Fibroblast of skin of back (primary cell): ENCODE data around the gene ATOX1. TPM values are rescaled to one million over a fixed set of nuclear protein-coding genes. Genes with fewer than 3 reads are reported as not detected.
"Not testable (repeated sequence)": the region's sequence is repeated elsewhere in the genome, so short reads cannot be mapped to it uniquely, and the experiment has no call there.

Experiments used
- DNase-seq: peaks from one replicate; pipeline ENCODE4 v3.0.0-alpha.2; 2013
- polyA plus RNA-seq, 2 experiments: library from polyadenylated mRNA; unstranded; fragments of 120-200 nt; gene quantifications; one replicate each; pipeline ENCODE4 v1.2.1, GENCODE V29; 2013; ENCODE audit not compliant: insufficient read length in 2 of 2

The ATOX1 gene
- polyA plus RNA-seq (2013, experiment 1 of 2; ENCODE audit: insufficient read length): 104 TPM
- polyA plus RNA-seq (2013, experiment 2 of 2; ENCODE audit: insufficient read length): 89.5 TPM

DNA sequence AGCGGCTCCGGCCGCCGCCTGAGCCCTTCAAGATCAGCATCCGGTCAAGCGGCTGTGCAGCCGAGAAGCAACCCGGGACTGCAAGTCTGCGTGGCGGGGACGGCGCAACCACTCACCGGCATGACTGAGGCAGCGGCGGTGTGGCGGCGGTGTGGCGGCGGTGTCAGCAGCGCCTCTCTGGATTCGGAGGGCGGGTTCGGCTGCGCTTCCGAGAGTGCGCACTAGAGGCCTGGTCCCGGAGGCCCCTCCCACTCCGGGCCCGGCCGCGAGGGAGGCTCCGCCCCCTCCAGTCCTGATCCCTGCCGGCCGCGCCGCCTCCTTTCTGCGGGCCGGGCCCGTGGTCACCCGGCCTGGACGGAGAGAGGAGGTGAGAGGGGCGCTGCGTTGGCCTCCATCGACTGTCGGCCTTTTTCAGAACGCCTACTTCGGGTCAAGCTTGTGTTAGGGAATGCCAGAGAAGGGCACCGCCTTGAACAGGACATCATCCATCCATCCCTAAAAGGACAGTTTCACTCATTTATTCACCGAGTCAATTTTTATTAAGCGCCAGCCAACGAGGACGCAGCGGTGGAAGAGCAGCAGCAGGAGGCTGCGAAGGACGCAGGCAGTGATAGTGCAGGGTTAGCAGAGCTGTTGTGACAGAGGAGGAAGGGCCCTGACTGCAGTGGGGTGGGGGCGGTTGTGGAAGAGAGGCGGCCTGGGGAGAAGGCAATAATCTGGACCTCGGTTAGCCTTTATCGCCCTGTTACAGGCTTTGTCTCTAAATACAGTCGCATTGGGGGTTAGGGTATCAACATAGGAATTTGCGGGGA, at the start of gene ATOX1:
Gene ATOX1 (minus strand): TSS at position 202 of the 812 bp plus-strand sequence. CDS start 80 bp downstream, at position 122.
- peak; percentile 87 for DNase-seq

- no peak for DNase-seq
These were observed 47.2 kb upstream of the ATOX1 start for GRCh38 chr5:151805414-151806223.

GRCh38 chr5:151800532-151800931, 42.1 kb upstream of the ATOX1 start:
- no peak for DNase-seq

- DNase-seq: peak; percentile 16
These were observed 41.0 kb upstream of the ATOX1 start for GRCh38 chr5:151799407-151799806.

- no peak for DNase-seq
These were observed 40.2 kb upstream of the ATOX1 start for GRCh38 chr5:151798674-151799073.

- DNase-seq: no peak
These were observed 37.0 kb upstream of the ATOX1 start for GRCh38 chr5:151795426-151795825.

DNA sequence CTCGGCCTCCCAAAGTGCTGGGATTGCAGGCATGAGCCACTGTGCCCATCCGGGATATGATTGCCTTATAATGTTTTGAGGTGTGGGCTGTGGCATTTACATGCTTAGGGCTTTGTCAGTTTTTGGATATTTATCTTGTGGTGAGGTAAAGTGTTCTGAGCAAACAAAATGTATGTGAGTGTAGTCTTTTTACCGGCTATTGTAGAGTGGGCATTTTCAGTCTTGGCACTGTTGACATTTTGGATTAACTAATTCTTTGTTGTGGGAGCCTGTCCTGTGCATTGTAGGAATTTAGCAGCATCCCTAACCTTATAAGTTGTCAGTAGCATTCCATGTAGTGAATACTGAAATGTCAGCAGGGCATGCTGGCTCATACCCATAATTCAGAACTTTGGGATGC, 34.9 kb upstream of the ATOX1 start:
- DNase-seq: no peak

DNA sequence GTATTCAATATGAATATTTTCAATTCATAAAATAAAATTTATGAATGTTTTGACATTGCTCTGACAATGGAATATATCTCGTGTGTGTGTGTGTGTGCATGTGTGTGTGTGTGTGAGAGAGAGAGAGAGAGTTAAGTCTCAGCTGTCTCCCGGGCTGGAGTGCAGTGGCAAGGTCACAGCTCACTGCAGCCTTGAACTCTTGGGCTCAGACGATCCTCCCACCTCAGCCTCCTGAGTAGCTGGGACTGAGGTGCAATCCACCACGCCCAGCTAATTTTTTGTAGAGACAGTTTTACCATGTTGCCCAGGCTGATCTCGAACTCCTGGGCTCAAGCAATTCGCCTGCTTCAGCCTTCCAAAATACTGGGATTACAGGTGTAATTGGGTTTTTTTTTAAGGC, 29.4 kb upstream of the ATOX1 start:
- no peak for DNase-seq

DNA sequence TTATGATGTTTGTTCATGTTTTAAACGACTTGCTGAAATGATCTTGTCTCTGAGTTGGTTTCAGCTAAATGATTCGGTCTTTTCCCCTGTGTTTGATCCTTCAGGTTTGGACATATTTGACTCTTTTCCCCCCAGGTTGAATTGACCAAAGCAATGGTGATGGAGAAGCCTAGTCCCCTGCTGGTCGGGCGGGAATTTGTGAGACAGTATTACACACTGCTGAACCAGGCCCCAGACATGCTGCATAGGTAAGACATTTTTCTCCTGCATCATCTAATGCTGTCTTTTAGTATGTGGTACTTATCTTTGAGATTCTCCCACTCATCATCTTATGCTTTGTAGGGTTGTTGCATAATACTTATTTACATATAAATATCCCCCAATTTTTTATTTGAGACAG, 28.0 kb upstream of the ATOX1 start:
- DNase-seq: no peak

- DNase-seq: no peak
These were observed 25.7 kb upstream of the ATOX1 start for GRCh38 chr5:151784141-151784540.

DNA sequence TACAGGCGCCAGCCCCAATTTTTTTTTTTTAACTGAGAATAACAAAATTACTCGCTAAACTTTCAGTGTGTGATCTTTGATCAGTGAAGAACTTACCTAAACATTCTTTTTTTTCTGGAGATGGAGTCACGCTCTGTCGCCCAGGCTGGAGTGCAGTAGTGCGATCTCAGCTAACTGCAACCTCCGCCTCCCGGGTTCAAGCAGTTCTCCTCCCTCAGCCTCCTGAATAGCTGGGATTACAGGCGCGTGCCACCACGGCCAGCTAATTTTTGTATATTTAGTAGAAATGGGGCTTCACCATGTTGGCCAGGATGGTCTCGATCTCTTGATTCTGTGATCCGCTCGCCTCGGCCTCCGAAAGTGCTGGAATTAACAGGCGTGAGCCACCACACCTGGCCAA, 25.2 kb upstream of the ATOX1 start:
- DNase-seq: not testable (repeated sequence)

DNA sequence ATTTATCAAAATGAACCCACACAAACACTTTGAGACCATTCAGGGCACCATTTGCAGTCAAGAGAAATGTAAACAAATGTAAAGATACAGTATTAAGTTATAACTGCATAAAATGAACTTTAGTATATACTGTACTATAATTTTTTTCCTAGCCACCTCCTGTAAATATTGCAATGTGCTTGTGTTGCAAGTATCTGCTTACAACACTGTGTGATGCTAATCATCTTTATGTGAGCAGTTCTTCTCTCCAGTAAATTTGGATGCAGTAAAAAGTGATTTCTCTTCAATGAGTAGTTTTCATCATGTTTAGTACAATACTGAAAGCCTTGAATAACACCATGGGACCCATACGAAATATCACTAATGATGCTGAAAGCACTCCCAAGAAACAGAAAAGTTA, 22.8 kb upstream of the ATOX1 start:
- DNase-seq: no peak

DNA sequence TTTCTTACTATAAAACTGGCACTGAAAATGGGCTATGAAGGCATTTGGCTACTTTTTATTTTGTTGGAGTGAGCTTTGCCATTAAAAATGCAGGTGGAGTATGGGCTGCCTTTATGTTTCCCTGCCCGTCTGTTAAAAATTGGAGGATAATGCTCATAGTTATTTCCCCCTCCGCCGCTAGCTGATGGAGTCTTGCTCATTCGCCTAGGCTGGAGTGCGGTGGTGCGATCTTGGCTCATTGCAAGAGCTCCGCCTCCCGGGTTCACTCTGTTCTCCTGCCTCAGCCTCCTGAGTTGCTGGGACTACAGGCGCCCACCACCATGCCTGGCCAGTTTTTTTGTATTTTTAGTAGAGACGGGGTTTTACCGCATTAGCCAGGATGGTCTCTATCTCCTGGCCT, 21.9 kb upstream of the ATOX1 start:
- DNase-seq: no peak

DNA sequence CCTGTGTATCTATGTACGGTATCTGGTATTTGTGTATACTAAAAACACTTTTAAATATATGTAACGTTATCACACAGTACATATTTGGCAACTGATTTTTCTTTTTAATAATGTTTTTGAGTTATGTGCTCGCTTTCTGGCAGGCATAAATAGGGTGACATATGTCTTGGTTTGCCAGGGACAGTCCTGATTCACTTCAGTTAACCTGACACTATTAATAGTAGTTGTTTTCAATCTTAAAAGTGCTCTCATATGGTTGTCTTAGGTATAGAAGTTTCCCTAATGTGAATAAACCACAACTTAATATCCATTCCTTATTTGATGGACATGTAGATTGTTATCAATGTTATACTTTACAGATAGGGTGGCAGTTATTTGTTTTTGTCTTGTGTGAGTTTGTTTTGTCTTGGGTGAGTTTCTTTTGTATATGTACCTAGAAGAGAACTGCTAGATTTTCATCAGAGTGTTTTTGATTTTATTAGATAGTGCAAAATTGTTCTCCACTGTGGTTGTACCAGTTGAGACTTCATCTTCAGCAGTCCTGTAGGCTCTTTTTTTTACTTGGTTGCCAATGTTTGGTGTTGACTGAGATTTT, 21.2 kb upstream of the ATOX1 start:
- DNase-seq: no peak

DNA sequence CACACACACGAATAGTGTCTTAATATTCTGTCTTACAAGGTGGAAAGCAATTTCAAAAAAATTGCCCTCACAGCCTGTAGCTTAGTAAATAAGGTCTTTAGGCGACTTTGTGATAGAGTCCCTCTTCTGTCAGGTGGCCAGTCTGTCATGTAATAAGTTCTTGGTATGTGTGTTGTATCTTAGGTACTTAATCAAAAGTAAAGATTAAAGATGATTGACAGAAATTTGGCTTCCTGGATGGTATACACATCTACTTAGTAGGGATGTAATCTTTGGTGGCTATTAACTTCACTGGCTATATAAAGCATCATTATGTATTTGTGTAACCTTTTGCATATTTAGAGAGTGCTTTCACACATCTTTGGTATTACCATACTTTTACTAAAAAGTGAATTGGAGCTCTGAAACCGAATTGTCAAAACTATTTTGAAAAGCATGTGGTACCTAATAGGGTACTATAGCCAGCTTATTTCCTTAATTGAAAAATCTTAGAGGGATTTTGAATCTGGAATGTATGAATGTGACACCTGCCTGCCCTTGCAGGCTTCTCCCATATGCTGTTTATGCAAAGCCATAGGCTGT, 16.7 kb upstream of the ATOX1 start:
- DNase-seq: no peak

- DNase-seq: no peak
These were observed 15.5 kb upstream of the ATOX1 start for GRCh38 chr5:151773951-151774350.

GRCh38 chr5:151772846-151773561, 14.6 kb upstream of the ATOX1 start:
- DNase-seq: peak; percentile 50

- DNase-seq: peak; percentile 31
These were observed 13.8 kb upstream of the ATOX1 start for GRCh38 chr5:151772029-151772845.

DNA sequence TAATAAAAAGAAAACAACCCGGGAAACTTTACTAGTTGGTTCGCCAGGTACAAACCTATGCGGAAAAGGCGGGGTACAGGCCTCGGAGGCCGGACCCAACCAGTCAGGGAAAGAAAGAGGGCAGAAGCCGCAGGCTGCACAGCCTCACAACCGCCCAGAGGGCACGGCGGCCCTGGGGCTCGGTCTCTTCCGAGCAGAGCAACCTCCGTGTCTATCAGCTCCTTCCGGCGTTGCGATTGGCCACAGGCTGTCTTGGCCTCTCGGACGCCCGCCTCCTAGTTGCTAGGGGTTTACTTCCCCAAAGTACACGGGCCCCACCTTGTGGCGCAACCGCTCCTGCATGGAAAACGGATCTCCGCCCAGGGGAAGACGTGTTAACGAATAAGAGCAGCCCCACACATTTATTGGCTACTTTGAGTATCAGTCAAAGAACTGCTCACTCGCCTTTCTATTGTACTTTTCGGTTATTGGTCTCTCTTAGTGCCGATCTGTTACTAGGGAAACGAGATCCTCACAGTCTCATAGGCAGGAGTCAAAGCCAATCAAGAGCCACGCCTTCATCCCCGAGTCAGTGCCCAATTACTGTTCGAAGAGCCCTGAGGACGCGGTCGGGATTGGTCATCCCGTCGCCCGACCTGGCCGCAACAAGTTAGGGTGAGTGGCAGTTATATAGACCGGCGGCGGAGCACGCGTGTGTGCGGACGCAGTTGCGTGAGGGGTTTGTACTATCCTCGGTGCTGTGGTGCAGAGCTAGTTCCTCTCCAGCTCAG, 13.0 kb upstream of the ATOX1 start, which contains the start of gene G3BP1:
Gene G3BP1 (plus strand): TSS at position 696 of the 770 bp plus-strand sequence. CDS start 14,667 bp downstream, outside the sequence.
- DNase-seq: peak; percentile 100
